GM21576 (cell line): ENCODE results near the gene MCEMP1.

ENCODE experiments used
- ATAC-seq: cut with Tn5 transposase; IDR thresholded peaks from one replicate; pipeline ENCODE4 v1.9.1; 2021; ENCODE audit warnings: mild to moderate bottlenecking, moderate library complexity; ENCODE audit not compliant: unreplicated experiment

MCEMP1 gene

DNA sequence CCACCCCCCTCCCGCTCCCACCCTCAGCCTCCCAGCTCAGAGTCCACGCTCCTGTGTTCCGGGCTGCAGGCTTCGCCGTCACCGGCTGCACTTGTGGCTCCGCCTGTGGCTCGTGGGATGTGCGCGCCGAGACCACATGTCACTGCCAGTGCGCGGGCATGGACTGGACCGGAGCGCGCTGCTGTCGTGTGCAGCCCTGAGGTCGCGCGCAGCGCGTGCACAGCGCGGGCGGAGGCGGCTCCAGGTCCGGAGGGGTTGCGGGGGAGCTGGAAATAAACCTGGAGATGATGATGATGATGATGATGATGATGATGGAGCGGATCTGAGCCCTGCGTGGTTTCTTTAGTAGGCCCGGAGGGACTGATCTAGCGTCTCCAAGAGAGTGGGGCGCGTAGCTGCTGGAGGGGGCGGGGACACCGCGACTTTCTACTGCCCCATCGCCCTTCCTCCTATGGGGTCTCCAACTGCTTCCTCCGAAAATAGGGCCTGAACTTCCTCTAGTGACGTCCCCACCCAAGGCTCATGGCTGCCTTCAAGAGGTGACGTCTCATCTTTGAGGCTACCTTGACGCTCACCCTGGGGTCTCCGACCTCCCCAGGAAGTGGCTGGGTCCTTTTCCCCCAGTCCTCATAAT is 6.6 kb upstream of the MCEMP1 start:
- ATAC-seq, result no peak

DNA sequence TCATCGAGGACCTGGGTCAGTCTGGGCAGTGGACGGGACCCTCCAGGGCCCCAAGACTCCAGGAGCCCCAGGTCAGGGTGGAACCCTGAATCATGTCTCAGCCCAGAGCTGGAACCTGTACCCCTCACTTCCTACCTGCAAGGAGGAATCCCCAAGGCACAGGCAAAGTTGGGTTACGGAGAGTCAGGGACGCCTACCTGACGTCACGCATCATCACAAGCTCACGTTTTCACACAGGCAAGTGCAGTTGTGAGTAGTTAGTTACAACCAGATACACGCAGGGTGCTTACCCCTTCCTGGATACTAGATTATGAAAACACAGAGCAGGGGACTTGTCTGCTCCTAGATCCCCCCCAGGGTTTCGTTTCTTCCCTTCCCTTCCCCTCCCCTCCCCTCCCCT is 6.1 kb upstream of the MCEMP1 start:
- ATAC-seq, result no peak

DNA sequence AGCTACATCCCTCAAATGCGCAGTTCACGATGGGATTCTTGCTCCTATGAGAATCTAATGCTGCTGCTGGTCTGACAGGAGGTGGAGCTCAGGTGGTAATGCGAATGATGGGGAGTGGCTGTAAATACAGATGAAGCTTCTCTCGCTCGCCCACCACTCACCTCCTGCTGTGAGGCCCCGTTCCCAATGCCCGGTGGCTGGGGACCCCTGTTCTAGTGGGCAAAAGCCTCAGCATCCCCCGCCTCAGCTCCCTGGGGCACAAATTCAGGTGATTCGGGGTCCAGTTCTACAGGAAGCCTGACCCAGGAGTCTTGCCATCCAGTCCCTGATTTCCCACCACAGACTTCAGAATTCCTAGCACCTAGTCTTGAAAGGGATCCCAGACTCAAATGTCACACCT is 4.4 kb upstream of the MCEMP1 start:
- no peak for ATAC-seq

DNA sequence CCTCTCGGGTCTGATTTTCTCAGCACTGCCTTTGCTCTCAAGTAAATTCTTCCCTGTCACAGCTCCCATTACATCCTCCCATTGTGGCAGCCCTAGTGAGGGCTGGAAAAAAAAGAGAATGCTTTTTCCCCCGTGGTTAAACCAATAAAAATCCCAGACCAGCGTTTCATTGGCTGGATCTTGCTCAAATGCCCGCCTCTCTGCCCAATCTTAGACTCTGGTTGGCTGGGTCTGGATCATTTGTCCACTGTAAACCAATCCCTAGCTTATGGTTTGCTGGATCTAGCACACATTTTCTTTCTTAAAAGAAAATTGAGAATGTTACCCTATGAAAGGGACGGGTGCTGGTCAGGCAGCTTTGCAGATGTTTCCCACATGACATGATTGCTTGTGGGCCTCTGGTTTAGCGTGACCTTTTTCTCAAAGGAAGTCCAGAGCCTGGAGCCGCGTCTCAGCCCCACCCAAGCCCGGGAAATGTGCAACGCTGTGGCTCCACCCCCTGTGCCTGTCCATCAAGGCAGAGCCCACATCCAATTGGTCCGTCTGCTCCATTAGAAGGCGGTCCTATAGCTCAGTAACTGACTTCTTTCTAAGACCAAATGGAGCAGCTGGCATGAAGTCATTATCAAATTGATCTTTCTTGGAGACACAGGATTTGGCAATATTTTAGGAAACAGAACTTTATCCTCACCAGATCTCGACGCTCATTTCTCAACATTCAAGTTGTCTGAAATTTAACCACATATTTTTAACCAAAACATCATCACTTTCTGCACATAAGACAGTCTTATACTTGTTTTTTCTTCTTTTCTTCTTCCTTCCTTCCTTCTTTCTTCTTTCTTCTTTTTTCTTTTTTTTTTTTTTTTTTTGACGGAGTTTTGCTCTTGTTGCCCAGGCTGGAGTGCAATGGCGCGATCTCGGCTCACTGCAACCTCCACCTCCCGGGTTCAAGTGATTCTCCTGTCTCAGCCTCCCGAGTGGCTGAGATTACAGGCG is 2.6 kb upstream of the MCEMP1 start:
- ATAC-seq, result no peak

DNA sequence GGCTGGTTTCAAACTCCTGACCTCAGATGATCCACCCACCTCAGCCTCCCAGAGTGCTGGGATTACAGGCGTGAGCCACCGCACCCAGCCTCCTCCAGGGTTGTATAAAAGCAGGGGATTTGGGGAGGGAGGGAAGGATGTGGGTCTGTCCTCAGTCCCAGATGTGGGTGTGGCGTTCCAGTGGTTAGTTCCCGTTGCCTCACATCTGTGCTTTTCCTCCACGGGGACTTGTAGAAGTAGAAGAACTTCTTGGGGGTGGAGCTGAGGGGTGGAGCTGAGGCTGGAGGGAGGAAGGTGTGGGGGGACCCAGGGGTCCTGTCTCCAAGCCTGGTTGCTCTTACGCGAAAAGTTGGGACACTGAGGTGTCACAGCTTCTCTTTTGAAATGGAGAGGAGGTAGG is 514 bp upstream of the MCEMP1 start:
- no peak for ATAC-seq

DNA sequence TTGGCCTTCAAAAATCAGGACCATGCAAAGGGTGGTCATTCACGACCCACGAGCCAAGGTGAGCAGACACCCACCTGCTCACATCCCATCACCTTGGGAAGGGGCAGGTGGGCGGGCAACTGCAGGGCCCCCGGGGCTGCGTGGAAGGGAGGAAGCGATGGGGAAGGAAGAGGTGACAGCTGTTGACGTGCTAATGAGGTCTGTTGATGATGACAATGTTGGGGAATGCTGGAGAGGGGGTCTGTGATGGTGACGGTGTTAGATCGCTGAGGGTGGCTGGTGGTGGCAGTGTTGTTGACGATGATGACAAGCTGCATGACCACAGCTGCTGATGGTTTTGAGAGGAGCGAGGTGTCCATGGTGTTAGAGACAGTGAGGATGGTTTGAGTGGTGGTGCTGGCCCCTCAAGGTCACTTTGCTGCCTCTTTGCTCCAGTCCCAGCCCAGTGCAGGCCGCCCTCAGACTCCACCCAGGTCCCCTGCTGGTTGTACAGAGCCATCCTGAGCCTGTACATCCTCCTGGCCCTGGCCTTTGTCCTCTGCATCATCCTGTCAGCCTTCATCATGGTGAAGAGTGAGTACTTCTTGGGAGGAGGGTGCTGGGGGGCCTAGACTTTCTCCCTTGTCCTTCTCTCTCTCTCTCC is 900 bp downstream of the MCEMP1 start:
- no peak for ATAC-seq

DNA sequence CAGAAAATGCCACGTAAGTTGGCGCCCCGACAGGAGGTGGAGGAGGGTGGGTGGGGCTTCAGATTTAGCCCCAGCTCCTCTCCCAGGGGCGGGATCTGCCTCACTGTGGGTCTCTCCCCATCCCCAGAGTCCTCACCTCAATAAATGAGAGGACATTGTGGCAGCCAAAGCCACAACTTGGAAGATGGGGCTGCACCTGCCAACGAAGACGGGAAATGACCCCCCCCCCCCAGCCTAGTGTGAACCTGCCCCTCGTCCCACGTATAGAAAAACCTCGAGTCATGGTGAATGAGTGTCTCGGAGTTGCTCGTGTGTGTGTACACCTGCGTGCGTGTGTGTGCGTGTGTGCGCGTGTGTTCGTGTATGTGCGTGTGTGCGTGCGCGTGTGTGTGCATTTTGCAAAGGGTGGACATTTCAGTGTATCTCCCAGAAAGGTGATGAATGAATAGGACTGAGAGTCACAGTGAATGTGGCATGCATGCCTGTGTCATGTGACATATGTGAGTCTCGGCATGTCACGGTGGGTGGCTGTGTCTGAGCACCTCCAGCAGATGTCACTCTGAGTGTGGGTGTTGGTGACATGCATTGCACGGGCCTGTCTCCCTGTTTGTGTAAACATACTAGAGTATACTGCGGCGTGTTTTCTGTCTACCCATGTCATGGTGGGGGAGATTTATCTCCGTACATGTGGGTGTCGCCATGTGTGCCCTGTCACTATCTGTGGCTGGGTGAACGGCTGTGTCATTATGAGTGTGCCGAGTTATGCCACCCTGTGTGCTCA is 2.3 kb downstream of the MCEMP1 start:
- ATAC-seq, result no peak

DNA sequence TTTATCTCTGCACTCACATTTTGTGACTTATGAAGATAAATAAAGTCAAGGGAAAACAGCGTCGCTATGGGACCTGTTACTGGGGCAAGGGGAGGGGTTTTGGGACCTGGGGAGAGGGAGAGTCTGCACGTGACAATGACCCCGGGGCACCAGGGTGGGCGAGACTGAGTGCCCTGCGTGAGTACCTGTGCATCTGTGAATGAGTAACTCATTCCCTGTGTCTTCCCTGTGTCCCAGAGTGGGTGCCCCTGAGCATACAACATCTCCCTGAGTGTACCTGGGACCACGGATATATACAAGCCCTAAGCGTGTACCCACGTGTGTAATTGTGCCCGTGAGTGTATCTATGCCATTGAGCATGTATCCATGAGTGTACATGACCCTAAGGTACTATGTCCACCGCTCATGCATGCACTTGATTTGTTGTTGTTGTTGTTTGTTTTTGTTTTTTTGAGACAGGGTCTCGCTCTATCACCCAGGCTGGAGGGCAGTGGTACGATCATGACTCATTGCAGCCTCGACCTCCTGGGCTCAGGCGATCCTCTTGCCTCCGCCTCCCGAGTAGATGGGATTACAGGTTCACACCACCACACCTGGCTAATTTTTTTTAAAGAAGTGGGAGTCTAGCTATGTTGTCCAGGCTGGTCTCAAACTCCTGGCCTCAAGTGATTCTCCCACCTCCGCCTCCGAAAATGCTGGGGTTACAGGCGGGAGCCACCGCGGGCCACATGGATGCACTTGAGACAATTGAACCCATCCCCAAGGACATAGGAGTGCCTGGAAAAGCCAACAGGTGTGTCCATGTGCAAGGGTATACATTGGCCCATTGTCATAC is 3.1 kb downstream of the MCEMP1 start:
- no peak for ATAC-seq

DNA sequence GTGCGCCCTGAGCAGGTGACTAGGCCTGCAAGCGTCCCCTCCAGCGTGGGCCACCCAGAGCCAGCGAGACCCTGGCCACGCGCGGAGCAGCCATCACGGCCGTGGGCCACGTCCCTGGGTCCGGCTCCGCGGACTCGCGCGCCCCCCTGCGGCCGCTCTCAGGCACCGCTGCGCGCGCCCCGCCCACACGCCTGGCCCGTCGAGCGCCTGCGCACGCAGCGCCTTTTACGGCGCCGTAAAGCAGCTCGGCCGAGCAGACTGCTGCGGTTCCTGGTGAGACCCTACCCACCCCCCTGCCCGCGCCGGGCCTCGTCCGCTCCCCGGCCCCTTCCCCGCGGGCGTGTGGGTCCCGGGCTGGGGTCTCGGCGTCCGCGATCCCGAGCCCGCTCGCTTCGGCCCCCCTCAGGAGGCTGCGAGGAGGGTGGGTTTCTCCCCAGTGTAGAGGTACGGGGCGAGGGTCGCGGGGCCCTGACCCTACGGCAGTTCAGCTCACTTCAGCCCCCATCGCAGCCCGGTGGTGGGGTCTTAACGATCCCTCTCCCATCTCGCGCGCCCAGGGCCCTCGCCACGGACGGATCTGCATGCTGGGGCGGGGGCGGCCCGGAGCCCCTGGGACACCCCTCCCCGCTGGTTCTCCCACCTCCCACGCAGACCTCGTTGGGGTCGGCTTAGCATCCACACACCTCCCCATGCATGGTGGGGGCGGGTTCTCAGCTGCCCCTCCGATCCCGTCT is 3.9 kb downstream of the MCEMP1 start, which contains the start of gene TRAPPC5:
TRAPPC5 (plus strand) TSS at position 228 of the 734 bp plus-strand sequence. CDS start 1,421 bp downstream, outside the sequence.
- peak; percentile 48 for ATAC-seq

DNA sequence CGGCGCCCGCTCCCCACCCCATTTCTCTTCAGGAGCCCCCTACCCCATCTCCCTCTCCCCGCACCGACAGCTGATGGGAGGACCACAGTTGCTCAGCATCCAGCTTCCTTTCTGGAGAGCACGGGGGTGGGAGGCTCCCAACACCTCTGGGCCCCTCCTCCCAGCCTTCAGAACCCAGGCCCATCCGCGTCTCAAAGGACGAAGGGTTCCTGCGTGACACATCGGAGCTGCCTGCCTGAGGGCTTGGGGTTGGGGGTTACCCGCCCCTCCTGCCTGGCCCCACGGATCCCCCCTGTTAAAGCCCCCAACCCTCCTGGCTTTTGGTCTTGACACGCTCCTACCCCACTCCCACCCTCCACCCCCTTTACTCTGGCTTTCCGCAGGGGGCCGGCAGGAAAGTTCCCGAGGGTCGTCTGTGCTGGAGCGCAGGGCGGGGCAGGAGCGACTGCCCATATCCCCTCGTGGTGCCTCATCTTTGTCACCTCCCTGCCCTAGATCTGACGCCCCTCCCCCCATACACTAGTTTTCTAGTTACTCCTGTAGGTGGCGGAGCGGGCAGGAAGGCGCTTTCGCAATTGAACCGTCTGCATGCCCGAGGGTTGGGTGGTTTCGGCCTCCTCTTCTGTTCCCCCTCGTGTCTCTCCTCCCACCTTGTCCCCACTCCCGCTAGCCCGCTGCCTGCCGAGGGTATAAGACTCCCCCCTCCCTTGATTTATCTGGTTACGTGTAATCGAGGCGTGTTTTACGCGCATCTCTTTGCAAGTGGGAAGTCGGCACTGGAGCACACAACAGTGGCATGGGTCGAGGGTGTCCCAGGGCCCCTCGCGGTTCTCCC is 4.7 kb downstream of the MCEMP1 start:
- peak; percentile 37 for ATAC-seq

DNA sequence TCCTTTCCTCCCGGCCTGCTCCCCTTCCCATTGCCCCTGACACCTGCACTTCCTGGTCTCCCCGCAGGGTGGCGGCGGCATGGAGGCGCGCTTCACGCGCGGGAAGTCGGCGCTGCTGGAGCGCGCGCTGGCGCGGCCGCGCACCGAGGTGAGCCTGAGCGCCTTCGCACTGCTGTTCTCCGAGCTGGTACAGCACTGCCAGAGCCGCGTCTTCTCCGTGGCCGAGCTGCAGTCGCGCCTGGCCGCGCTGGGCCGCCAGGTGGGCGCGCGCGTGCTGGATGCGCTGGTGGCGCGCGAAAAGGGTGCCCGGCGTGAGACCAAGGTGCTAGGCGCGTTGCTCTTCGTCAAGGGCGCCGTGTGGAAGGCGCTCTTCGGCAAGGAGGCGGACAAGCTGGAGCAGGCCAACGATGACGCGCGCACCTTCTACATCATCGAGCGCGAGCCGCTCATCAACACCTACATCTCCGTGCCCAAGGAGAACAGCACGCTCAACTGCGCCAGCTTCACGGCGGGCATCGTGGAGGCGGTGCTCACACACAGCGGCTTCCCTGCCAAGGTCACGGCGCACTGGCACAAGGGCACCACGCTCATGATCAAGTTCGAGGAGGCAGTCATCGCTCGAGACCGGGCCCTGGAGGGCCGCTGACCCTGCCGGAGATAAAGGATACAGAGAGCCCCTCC is 5.4 kb downstream of the MCEMP1 start:
- no peak for ATAC-seq

DNA sequence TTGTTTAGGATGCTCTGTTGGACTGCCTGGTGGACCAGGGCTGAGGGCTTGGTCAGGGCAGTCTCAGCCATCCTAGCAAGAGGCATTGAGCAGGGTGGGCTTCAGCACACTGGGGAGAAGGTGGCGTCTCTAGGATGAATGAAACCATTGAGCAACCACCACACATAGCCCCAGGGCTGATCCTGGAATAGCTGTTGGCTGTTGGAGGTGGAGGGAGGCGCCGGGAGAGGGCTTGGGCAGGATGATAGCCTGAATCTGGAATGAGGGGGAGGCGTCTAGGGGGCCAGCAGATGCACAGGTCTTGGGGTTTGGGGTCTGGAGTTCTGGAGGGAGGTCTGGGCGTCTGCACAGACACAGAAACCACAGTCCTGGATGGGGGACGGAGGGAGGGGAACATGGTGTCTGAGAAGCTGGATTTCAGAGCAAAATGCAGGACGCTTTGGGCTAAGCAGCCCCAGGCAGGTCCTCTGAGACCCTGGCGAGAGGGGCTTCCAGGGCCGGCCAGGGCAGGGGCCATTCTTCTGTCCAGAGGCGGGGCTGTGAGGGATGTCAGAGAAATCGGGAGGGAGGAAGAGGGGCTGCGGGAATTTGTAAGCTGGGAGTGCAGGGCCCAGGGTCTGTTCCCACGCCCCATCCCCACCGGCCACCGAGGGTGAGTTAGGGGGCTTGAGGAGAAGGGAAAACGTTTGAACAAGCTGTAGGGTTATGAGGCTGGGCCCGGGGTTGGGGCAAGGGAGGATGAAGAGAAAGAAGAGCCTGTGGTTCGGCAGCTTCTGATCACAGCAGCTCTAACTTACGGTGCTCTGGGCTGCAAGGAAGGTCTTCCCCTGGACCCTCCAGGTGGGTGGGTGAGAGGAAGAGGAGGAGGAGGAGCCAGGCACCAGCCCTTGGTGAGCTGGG is 8.9 kb downstream of the MCEMP1 start:
- no peak for ATAC-seq

DNA sequence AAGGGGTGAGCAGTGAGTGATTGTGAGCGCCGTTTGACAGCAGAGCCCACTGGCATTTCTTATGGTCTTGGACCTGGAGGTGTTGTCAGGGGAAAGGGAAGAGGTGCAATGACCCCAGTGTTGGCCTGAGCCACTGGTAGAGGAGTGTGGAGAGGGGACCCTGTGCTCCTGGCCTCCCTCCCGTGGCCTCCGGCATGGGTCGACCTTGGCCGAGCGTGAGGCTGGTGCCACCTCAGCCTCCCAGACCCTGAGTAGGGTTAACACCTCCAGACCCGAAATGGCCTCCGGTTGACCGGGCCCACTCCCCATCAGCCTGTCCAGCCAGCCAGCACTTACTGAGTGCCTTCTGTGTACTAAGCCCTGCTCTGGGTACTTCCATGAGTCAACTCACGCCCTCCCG is 10.3 kb downstream of the MCEMP1 start:
- no peak for ATAC-seq

DNA sequence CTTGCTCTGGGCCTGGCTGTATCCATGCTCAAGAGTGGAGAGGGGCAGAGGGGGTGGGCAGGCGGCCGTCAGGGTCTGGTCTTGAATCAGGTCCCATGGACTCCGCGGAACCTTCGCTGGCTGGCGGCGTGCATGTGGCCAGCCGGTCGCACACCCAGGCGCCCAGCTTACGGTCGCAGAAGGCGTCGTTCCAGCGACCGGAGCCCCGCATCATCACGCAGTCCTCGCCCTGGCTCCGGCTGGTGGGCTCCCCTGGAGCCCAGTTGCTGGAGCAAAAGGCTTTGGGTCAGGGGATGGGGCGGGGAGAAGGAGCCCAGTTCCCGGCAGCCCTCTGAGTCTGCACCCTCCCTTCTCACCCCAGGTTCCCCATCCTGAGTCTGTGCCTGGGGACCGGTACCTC is 12.3 kb downstream of the MCEMP1 start:
- no peak for ATAC-seq

DNA sequence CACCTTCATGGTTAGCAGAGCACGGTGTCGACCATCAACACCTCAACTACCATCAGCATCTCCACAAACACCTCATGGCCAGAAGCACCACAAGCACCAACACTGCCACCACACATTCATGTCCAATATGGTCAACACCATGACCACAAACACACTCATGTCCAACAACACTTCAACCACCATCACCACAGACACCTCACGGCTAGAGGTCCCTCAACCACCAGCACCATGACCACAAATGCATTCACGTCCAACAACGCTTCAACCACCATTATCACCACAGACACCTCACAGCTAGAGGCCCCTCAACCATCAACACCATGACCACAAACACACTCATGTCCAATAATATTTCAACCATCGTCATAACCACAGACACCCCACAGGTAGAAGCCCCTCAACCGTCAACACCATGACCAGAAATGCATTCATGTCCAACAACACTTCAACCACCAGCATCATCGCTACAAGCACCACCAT is 13.9 kb downstream of the MCEMP1 start:
- ATAC-seq, result no peak

DNA sequence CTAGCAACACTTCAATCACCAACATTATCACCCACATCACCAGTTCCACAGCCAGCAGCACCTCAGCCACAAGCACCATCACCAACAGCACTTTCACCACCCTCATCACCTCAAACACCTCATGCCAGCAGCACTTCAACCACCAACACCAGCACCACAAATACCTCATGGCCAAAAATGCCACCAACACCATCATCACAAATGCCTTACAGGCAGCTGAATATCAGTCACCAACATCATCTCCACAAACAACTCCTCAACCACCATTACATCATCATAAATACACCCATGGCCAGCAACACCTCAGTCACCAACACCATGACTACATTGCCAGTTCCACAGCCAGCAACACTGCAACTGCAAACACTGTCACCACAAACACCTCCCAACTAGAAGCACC is 14.6 kb downstream of the MCEMP1 start:
- no peak for ATAC-seq
